ENCODE measurements around the gene AK3.
"Not testable (repeated sequence)": the region's sequence is repeated elsewhere in the genome, so short reads cannot be mapped to it uniquely, and the experiment has no call there.

The AK3 gene

DNA sequence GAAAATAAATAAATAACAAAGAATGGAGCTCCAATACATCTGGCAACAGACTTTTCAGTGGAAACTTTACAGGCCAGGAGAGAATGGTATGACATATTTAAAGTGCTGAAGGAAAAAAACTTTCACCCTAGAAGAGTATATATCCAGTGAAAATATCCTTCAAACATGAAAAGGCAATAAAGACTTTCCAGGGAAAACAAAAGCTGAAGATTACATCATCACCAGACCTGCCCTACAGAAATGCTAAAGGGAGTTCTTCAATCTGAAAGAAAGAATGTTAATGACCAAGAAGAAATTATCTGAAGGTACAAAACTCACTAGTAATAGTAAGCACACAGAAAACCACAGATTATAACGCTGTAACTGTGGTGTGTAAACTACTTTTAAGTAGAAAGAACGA, 43.4 kb upstream of the AK3 start:
- no peak overlapping the region for H3K27ac ChIP-seq
- H3K4me3 ChIP-seq (IDR thresholded peaks at IDR 0.05; ENCODE audit: insufficient read depth, low read depth, low read length) = no peak overlapping the region
- no peak overlapping the region for H3K9ac ChIP-seq
- no peak for TF ChIP-seq CTCF (conservative IDR thresholded peaks at IDR 0.05; ENCODE audit: low read depth, low read length)
- no peaks in the 10 kb centered on the region for H3K79me2 ChIP-seq (ENCODE audit: insufficient read depth, low read depth)
- H2AFZ ChIP-seq (ENCODE audit: low read depth) = no peak overlapping the region
- no peaks in the 10 kb centered on the region for H4K20me1 ChIP-seq (ENCODE audit: insufficient read depth)
- no peaks in the 10 kb centered on the region for H3K36me3 ChIP-seq (ENCODE audit: insufficient read depth)
- H3K4me2 ChIP-seq = no peak overlapping the region
- no peaks in the 10 kb centered on the region for H3K27me3 ChIP-seq (ENCODE audit: insufficient read depth, low read depth)
- H3K4me1 ChIP-seq (ENCODE audit: low read depth, poor library complexity, severe bottlenecking) = no peaks in the 10 kb centered on the region

DNA sequence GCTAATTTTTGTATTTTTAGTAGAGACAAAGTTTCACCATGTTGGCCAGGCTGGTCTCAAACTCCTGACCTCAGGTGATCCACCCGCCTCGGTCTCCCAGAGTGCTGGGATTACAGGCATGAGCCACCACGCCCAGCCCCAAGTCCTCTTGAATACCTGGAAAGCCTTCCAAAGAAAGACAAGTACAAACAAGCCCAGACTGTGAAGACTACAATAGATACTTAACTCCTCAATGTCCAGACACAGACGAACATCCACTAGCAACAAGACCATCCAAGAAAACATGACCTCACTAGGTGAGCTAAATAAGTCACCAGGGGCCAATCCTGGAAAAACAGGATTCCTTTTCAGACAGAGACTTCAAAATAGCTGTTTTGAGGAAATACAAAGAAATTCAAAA, 42.2 kb upstream of the AK3 start:
- not testable (repeated sequence) for H2AFZ ChIP-seq (ENCODE audit: low read depth); H3K36me3 ChIP-seq (ENCODE audit: insufficient read depth); H3K9ac ChIP-seq; H4K20me1 ChIP-seq (ENCODE audit: insufficient read depth); H3K27me3 ChIP-seq (ENCODE audit: insufficient read depth, low read depth); H3K4me1 ChIP-seq (ENCODE audit: low read depth, poor library complexity, severe bottlenecking); H3K4me2 ChIP-seq; H3K79me2 ChIP-seq (ENCODE audit: insufficient read depth, low read depth); H3K4me3 ChIP-seq (IDR thresholded peaks at IDR 0.05; ENCODE audit: insufficient read depth, low read depth, low read length); H3K27ac ChIP-seq

DNA sequence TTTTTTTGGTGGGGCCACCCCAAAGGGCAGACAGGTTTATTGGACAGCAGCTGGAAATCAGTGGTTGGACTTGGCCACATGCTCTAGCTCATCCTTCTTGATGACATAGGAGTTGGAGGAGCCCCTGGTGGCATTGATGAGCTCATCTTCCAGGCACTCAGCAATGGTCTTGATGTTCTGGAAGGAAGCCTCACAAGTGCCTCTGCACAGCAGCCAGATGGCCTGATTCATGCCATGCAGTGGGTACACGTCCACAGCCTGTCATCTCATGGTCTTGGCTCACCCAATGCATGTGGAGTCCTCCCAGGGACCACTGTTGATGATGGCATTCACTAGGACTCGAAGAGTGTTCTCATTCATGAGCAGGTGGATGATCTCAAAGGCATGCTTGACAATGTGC, 40.4 kb upstream of the AK3 start:
- Histone ChIP-seq H3K36me3 (ENCODE audit: insufficient read depth) (no peaks in the 10 kb centered on the region), H3K79me2 (ENCODE audit: insufficient read depth, low read depth) (no peaks in the 10 kb centered on the region), H3K27ac (no peak overlapping the region), H3K4me1 (ENCODE audit: low read depth, poor library complexity, severe bottlenecking) (no peaks in the 10 kb centered on the region), H3K27me3 (ENCODE audit: insufficient read depth, low read depth) (no peaks in the 10 kb centered on the region), H2AFZ (ENCODE audit: low read depth) (no peak overlapping the region), H4K20me1 (ENCODE audit: insufficient read depth) (no peaks in the 10 kb centered on the region), H3K4me2 (no peak overlapping the region), H3K4me3 (IDR thresholded peaks at IDR 0.05; ENCODE audit: insufficient read depth, low read depth, low read length) (no peak overlapping the region), H3K9ac (no peak overlapping the region)
- no peak for TF ChIP-seq CTCF (conservative IDR thresholded peaks at IDR 0.05; ENCODE audit: low read depth, low read length)

DNA sequence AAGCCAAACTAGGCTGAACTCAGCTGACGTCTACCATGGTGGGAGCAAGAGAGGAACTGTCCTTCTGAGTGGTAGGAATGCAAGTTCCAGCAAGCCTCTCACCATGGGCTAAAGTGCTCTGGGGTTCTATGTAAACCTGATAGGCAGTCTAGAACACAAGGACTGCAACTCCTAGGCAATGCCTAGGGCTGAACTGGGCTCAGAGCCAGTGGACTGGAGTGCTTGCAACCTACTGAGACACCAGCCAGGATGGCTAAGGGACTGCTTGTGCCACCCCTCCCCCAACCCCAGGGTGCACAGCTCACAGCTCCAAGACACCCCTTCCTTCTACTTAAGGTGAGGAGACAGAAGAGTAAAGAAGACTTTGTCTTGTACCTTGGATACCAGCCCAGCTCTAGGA, 39.6 kb upstream of the AK3 start:
- Histone ChIP-seq H3K27ac (no peak overlapping the region), H3K27me3 (ENCODE audit: insufficient read depth, low read depth) (no peaks in the 10 kb centered on the region), H3K79me2 (ENCODE audit: insufficient read depth, low read depth) (no peaks in the 10 kb centered on the region), H2AFZ (ENCODE audit: low read depth) (no peak overlapping the region), H3K9ac (no peak overlapping the region), H3K36me3 (ENCODE audit: insufficient read depth) (no peaks in the 10 kb centered on the region), H3K4me2 (no peak overlapping the region), H4K20me1 (ENCODE audit: insufficient read depth) (no peaks in the 10 kb centered on the region), H3K4me3 (IDR thresholded peaks at IDR 0.05; ENCODE audit: insufficient read depth, low read depth, low read length) (no peak overlapping the region), H3K4me1 (ENCODE audit: low read depth, poor library complexity, severe bottlenecking) (no peaks in the 10 kb centered on the region)
- TF ChIP-seq CTCF (conservative IDR thresholded peaks at IDR 0.05; ENCODE audit: low read depth, low read length) = no peak

GRCh38 chr9:4774958-4775357, 34.0 kb upstream of the AK3 start:
- H3K9ac ChIP-seq; H3K36me3 ChIP-seq (ENCODE audit: insufficient read depth); H3K79me2 ChIP-seq (ENCODE audit: insufficient read depth, low read depth); H3K4me3 ChIP-seq (IDR thresholded peaks at IDR 0.05; ENCODE audit: insufficient read depth, low read depth, low read length); H2AFZ ChIP-seq (ENCODE audit: low read depth); H3K27ac ChIP-seq; H4K20me1 ChIP-seq (ENCODE audit: insufficient read depth); H3K27me3 ChIP-seq (ENCODE audit: insufficient read depth, low read depth); H3K4me2 ChIP-seq; H3K4me1 ChIP-seq (ENCODE audit: low read depth, poor library complexity, severe bottlenecking): not testable (repeated sequence)

Measured in KMS-11 (cell line).